NCI-H1694 treated with DMSO at 0.1 percent for 48 hours (cell line): ENCODE measurements around the gene RTN4RL2.

Experiments
- DNase-seq: peaks from one replicate; lab custom pipeline; 2025; lab: John Stamatoyannopoulos, UW

The RTN4RL2 gene

GRCh38 chr11:57481315-57481714, 21.0 kb downstream of the RTN4RL2 start:
- DNase-seq: no peak

GRCh38 chr11:57481915-57482781, 21.8 kb downstream of the RTN4RL2 start:
- no peak for DNase-seq

GRCh38 chr11:57482782-57483561, 22.6 kb downstream of the RTN4RL2 start:
- DNase-seq: peak; percentile 53

GRCh38 chr11:57483562-57483918, 23.2 kb downstream of the RTN4RL2 start:
- no peak for DNase-seq

GRCh38 chr11:57484141-57484710, 23.9 kb downstream of the RTN4RL2 start:
- no peak for DNase-seq

GRCh38 chr11:57485217-57485990, 25.1 kb downstream of the RTN4RL2 start:
- DNase-seq: no peak

- DNase-seq: no peak
Measured at GRCh38 chr11:57487021-57487778, 26.9 kb downstream of the RTN4RL2 start.

GRCh38 chr11:57487920-57488659, 27.8 kb downstream of the RTN4RL2 start:
- no peak for DNase-seq

GRCh38 chr11:57490456-57491248, 30.3 kb downstream of the RTN4RL2 start:
- no peak for DNase-seq

GRCh38 chr11:57491371-57492061, 31.2 kb downstream of the RTN4RL2 start:
- no peak for DNase-seq

GRCh38 chr11:57493507-57494503, 33.5 kb downstream of the RTN4RL2 start:
- DNase-seq: no peak

GRCh38 chr11:57496109-57496820, 35.9 kb downstream of the RTN4RL2 start:
- DNase-seq: no peak

- DNase-seq: no peak
Measured at GRCh38 chr11:57497303-57498247, 37.2 kb downstream of the RTN4RL2 start.

GRCh38 chr11:57498540-57498939, 38.2 kb downstream of the RTN4RL2 start:
- no peak for DNase-seq

GRCh38 chr11:57499413-57499982, 39.2 kb downstream of the RTN4RL2 start:
- DNase-seq: no peak

GRCh38 chr11:57499983-57500461, 39.7 kb downstream of the RTN4RL2 start:
- DNase-seq: no peak
